ENCODE measurements around the gene SPECC1. TPM values are rescaled to one million over a fixed set of nuclear protein-coding genes. Genes with fewer than 3 reads are reported as not detected.

Gene SPECC1
- total and polyA plus RNA-seq, 9 of the 15 experiments (the other 6 are each of a cell fraction or from before 2014, with no cell fraction given): 2.4 to 19.6 (median 14.7) TPM

DNA sequence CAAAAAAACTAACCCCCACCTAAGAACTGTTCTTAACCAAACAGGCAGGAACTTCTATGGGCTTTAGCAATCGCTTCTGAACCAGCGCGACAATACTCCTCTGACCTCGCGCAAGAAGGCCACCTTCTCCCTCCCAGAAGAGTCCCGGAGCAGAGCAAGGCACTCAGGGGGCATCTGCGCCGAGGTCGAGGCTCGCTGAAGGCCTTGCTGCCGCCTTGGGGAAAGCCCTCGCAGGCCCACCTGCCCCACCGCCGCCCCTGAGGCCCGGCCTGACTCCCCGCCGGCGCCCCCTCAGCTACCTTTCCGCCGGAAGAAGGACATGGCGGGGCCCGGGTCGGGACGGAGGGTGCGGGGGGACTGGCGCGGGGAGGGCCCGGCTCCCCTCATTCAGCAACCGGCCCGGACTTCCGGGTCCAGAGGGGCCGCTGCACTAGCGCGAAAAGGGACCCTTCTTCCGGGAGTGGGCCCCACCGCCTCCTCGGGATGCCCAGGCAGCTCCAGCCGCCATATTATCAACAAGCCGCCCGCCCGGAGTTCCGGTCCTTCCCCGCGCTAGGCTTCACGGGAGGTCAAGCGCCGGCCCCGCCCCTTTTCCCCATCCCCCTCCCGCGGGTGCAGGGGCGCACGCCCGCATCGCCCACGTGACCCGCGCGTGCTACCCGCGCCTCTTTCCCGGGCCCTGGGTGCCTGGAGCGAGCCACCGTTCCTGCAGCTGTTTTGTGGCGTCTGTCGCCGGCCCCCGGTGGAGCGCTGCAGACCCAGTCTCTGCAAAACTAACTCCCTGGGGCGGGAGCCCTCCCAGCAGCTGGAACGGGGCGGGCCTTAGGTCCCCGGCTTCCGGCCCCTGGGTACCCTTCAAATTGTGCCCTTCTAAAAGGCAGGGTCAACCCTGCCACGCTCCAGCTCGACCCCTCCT is 31.6 kb upstream of the SPECC1 start, which contains the start of gene AKAP10 (continued):
- no peak for TF ChIP-seq HIVEP1 (CRISPR knock-in tag; IDR thresholded peaks at IDR 0.05)
- no peak; the same call in 1 of the 2 replicates for TF ChIP-seq ZNF766 (CRISPR knock-in tag; conservative IDR thresholded peaks at IDR 0.05)
- no peak for TF ChIP-seq ZNF785 (CRISPR knock-in tag; IDR thresholded peaks at IDR 0.05)
- peak; percentile 70 for TF ChIP-seq RBBP5 (IDR thresholded peaks at IDR 0.05; ENCODE audit: borderline replicate concordance, insufficient read depth, low read length, poor library complexity, severe bottlenecking)
- no peak for TF ChIP-seq JUND (IDR thresholded peaks at IDR 0.05; ENCODE audit: borderline replicate concordance, low read depth, low read length)
- TF ChIP-seq JUND (tag; IDR thresholded peaks at IDR 0.05; ENCODE audit: borderline replicate concordance, low read depth, low read length): no peak
- TF ChIP-seq USF1 (CRISPR knock-in tag; IDR thresholded peaks at IDR 0.05): peak; percentile 95
- TF ChIP-seq GABPA (tag; conservative IDR thresholded peaks at IDR 0.05; ENCODE audit: low read depth): peak; percentile 89
- TF ChIP-seq TBP (optimal IDR thresholded peaks at IDR 0.05; ENCODE audit: low read depth, low read length): peak; percentile 66
- TF ChIP-seq ZBTB11 (CRISPR knock-in tag; IDR thresholded peaks at IDR 0.05): peak in 2 of 3 experiments; percentile 37 to 76; a peak in 2 of 6 replicates
- TF ChIP-seq, protein P1, sequence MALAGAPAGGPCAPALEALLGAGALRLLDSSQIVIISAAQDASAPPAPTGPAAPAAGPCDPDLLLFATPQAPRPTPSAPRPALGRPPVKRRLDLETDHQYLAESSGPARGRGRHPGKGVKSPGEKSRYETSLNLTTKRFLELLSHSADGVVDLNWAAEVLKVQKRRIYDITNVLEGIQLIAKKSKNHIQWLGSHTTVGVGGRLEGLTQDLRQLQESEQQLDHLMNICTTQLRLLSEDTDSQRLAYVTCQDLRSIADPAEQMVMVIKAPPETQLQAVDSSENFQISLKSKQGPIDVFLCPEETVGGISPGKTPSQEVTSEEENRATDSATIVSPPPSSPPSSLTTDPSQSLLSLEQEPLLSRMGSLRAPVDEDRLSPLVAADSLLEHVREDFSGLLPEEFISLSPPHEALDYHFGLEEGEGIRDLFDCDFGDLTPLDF (CRISPR knock-in tag; IDR thresholded peaks at IDR 0.05): peak; percentile 78
- TF ChIP-seq SREBF2 (CRISPR knock-in tag; IDR thresholded peaks at IDR 0.05): no peak
- TF ChIP-seq MLLT1 (IDR thresholded peaks at IDR 0.05): no peak
- peak; percentile 55 for TF ChIP-seq POLR2B (IDR thresholded peaks at IDR 0.05; ENCODE audit: low read depth, partially characterized antibody)
- 0 out of 2 replicates have a peak, but pooled peaks have one; percentile 56 for TF ChIP-seq ATF6 (CRISPR knock-in tag; IDR thresholded peaks at IDR 0.05)
- peak; percentile 75 for TF ChIP-seq LCOR (CRISPR knock-in tag; IDR thresholded peaks at IDR 0.05)
- TF ChIP-seq ELF1 (tag; IDR thresholded peaks at IDR 0.05): peak; percentile 89
